Stimulated activated memory B cell treated with anti-CD40 and anti-IgM and Interleukin-4, amounts not matched to agents 10 μg/mL and 1 μg/mL and 100 μg/mL, for 72 hours (primary cell): Measurements from ENCODE around the gene SLAMF8.

Source experiments
- ATAC-seq: fragments of 150-1000 bp; cut with Tn5 transposase; 2 replicates; pipeline ENCODE4 v1.10.0; 2021
- H3K27ac Mint-ChIP-seq: one replicate; pipeline ENCODE4 v1.8.0; 2022; ENCODE audit warnings: mild to moderate bottlenecking, mixed read lengths
- H3K27me3 Mint-ChIP-seq: one replicate; pipeline ENCODE4 v1.8.0; 2022; ENCODE audit warnings: mixed read lengths
- H3K36me3 Mint-ChIP-seq: one replicate; pipeline ENCODE4 v1.8.0; 2022; ENCODE audit warnings: mixed read lengths
- H3K4me1 Mint-ChIP-seq: one replicate; pipeline ENCODE4 v1.8.0; 2022; ENCODE audit warnings: mixed read lengths
- H3K4me3 Mint-ChIP-seq: one replicate; pipeline ENCODE4 v1.8.0; 2022; ENCODE audit warnings: mild to moderate bottlenecking, moderate library complexity, mixed read lengths
- H3K9me3 Mint-ChIP-seq: one replicate; pipeline ENCODE4 v1.8.0; 2022; ENCODE audit warnings: mixed read lengths

Gene SLAMF8

GRCh38 chr1:159826441-159827101, at the start of gene SLAMF8:
TSS of gene SLAMF8 (plus strand) at chr1:159826873. CDS start at chr1:159826899, 26 bp downstream.
- Mint-ChIP-seq H3K9me3 (no peaks in the 10 kb centered on the region), H3K4me1 (peaks cover 28% of the 10 kb centered on the region), H3K27me3 (peaks cover 57% of the 10 kb centered on the region)

GRCh38 chr1:159778266-159778665, 48.4 kb upstream of the SLAMF8 start:
- no peaks in the 10 kb centered on the region for H3K9me3 Mint-ChIP-seq
- H3K27ac Mint-ChIP-seq = no peak overlapping the region
- no peaks in the 10 kb centered on the region for H3K27me3 Mint-ChIP-seq
- H3K4me1 Mint-ChIP-seq = peaks cover 17% of the 10 kb centered on the region
- H3K4me3 Mint-ChIP-seq = no peak overlapping the region
- H3K36me3 Mint-ChIP-seq = no peaks in the 10 kb centered on the region
- ATAC-seq = no peak

More at GRCh38 chr1:159826441-159827101, at the start of gene SLAMF8:
- H3K27ac Mint-ChIP-seq = no peak within 1 kb of the TSS
- no peaks in the 10 kb centered on the region for H3K36me3 Mint-ChIP-seq
- H3K4me3 Mint-ChIP-seq = no peak within 1 kb of the TSS
- no peak for ATAC-seq

- Mint-ChIP-seq H3K4me3 (peak overlapping the region; percentile 6), H3K36me3 (no peaks in the 10 kb centered on the region), H3K4me1 (peaks cover 17% of the 10 kb centered on the region), H3K27me3 (no peaks in the 10 kb centered on the region), H3K9me3 (no peaks in the 10 kb centered on the region), H3K27ac (no peak overlapping the region)
- ATAC-seq = no peak
These were observed 47.2 kb upstream of the SLAMF8 start for GRCh38 chr1:159779403-159779851.

GRCh38 chr1:159780583-159781582, 45.8 kb upstream of the SLAMF8 start, which contains the start of gene DUSP23:
TSS of gene DUSP23 (plus strand) at chr1:159780962. CDS start at chr1:159781101, 139 bp downstream.
- H3K9me3 Mint-ChIP-seq = no peaks in the 10 kb centered on the region
- H3K4me1 Mint-ChIP-seq = peaks cover 17% of the 10 kb centered on the region
- ATAC-seq = peak; percentile 100

GRCh38 chr1:159781992-159782391, 44.7 kb upstream of the SLAMF8 start:
- H3K4me3 Mint-ChIP-seq = no peak overlapping the region
- peaks cover 17% of the 10 kb centered on the region for H3K4me1 Mint-ChIP-seq
- no peaks in the 10 kb centered on the region for H3K9me3 Mint-ChIP-seq
- ATAC-seq = no peak
- no peaks in the 10 kb centered on the region for H3K36me3 Mint-ChIP-seq
- H3K27ac Mint-ChIP-seq = no peak overlapping the region
- no peaks in the 10 kb centered on the region for H3K27me3 Mint-ChIP-seq

More at GRCh38 chr1:159780583-159781582, 45.8 kb upstream of the SLAMF8 start, which contains the start of gene DUSP23:
- Mint-ChIP-seq H3K27ac (peak within 1 kb of the TSS; percentile 51), H3K27me3 (no peaks in the 10 kb centered on the region), H3K36me3 (no peaks in the 10 kb centered on the region), H3K4me3 (peak within 1 kb of the TSS; percentile 77)

GRCh38 chr1:159783724-159784123, 42.9 kb upstream of the SLAMF8 start:
- no peak overlapping the region for H3K4me3 Mint-ChIP-seq
- no peaks in the 10 kb centered on the region for H3K27me3 Mint-ChIP-seq
- ATAC-seq = no peak
- H3K4me1 Mint-ChIP-seq = peaks cover 17% of the 10 kb centered on the region
- no peaks in the 10 kb centered on the region for H3K36me3 Mint-ChIP-seq
- no peak overlapping the region for H3K27ac Mint-ChIP-seq
- no peaks in the 10 kb centered on the region for H3K9me3 Mint-ChIP-seq

- Mint-ChIP-seq H3K9me3 (no peaks in the 10 kb centered on the region), H3K4me1 (peaks cover 6% of the 10 kb centered on the region), H3K27ac (no peak overlapping the region), H3K27me3 (peaks cover 13% of the 10 kb centered on the region), H3K4me3 (no peak overlapping the region), H3K36me3 (no peaks in the 10 kb centered on the region)
- no peak for ATAC-seq
These were observed 40.2 kb upstream of the SLAMF8 start for GRCh38 chr1:159786465-159786864.

GRCh38 chr1:159786966-159787365, 39.7 kb upstream of the SLAMF8 start:
- H3K27ac Mint-ChIP-seq = no peak overlapping the region
- H3K9me3 Mint-ChIP-seq = no peaks in the 10 kb centered on the region
- no peaks in the 10 kb centered on the region for H3K36me3 Mint-ChIP-seq
- H3K4me1 Mint-ChIP-seq = peaks cover under 1% of the 10 kb centered on the region
- no peak for ATAC-seq
- H3K4me3 Mint-ChIP-seq = no peak overlapping the region
- peaks cover 13% of the 10 kb centered on the region for H3K27me3 Mint-ChIP-seq

GRCh38 chr1:159790237-159790917, 36.3 kb upstream of the SLAMF8 start:
- Mint-ChIP-seq H3K9me3 (no peaks in the 10 kb centered on the region), H3K4me3 (no peak overlapping the region), H3K4me1 (no peaks in the 10 kb centered on the region), H3K27ac (no peak overlapping the region), H3K27me3 (peaks cover 13% of the 10 kb centered on the region), H3K36me3 (no peaks in the 10 kb centered on the region)
- ATAC-seq = no peak

GRCh38 chr1:159791031-159791430, 35.6 kb upstream of the SLAMF8 start:
- Mint-ChIP-seq H3K4me3 (no peak overlapping the region), H3K36me3 (no peaks in the 10 kb centered on the region), H3K4me1 (no peaks in the 10 kb centered on the region), H3K27ac (no peak overlapping the region), H3K9me3 (no peaks in the 10 kb centered on the region), H3K27me3 (peaks cover 13% of the 10 kb centered on the region)
- no peak for ATAC-seq

- H3K27me3 Mint-ChIP-seq = peaks cover 13% of the 10 kb centered on the region
- no peaks in the 10 kb centered on the region for H3K36me3 Mint-ChIP-seq
- H3K27ac Mint-ChIP-seq = no peak overlapping the region
- ATAC-seq = no peak
- no peaks in the 10 kb centered on the region for H3K4me1 Mint-ChIP-seq
- no peaks in the 10 kb centered on the region for H3K9me3 Mint-ChIP-seq
- H3K4me3 Mint-ChIP-seq = no peak overlapping the region
These were observed 35.2 kb upstream of the SLAMF8 start for GRCh38 chr1:159791461-159791860.

- peaks cover 8% of the 10 kb centered on the region for H3K27me3 Mint-ChIP-seq
- H3K27ac Mint-ChIP-seq = no peak overlapping the region
- no peak overlapping the region for H3K4me3 Mint-ChIP-seq
- no peaks in the 10 kb centered on the region for H3K36me3 Mint-ChIP-seq
- H3K9me3 Mint-ChIP-seq = no peaks in the 10 kb centered on the region
- no peak for ATAC-seq
- H3K4me1 Mint-ChIP-seq = peaks cover 8% of the 10 kb centered on the region
These were observed 31.1 kb upstream of the SLAMF8 start for GRCh38 chr1:159795534-159795933.

- H3K27me3 Mint-ChIP-seq = peaks cover 28% of the 10 kb centered on the region
These were observed 27.8 kb upstream of the SLAMF8 start for GRCh38 chr1:159798893-159799292.

GRCh38 chr1:159799446-159799985, 27.2 kb upstream of the SLAMF8 start:
- Mint-ChIP-seq H3K9me3 (no peaks in the 10 kb centered on the region), H3K27ac (no peak overlapping the region), H3K4me3 (no peak overlapping the region), H3K27me3 (peaks cover 34% of the 10 kb centered on the region), H3K36me3 (no peaks in the 10 kb centered on the region), H3K4me1 (peaks cover 11% of the 10 kb centered on the region)
- no peak for ATAC-seq

More at GRCh38 chr1:159798893-159799292, 27.8 kb upstream of the SLAMF8 start:
- H3K36me3 Mint-ChIP-seq = no peaks in the 10 kb centered on the region
- H3K9me3 Mint-ChIP-seq = no peaks in the 10 kb centered on the region
- no peak overlapping the region for H3K27ac Mint-ChIP-seq
- ATAC-seq = peak; percentile 50
- H3K4me1 Mint-ChIP-seq = peaks cover 11% of the 10 kb centered on the region
- H3K4me3 Mint-ChIP-seq = no peak overlapping the region
